ENCODE data around the gene BASP1.
A peak's percentile ranks its signal among the peaks of the same experiment; 100 is the strongest.

Gene BASP1

GRCh38 chr5:17305964-17306725 is 88.7 kb downstream of the BASP1 start (continued):
- TF ChIP-seq PRDM10 (tag by site-specific recombination; IDR thresholded peaks at IDR 0.05) (peak; percentile 97), SP7 (tag by site-specific recombination; IDR thresholded peaks at IDR 0.05) (peak; percentile 95), ZBTB7A (tag by site-specific recombination; IDR thresholded peaks at IDR 0.05; ENCODE audit: low read depth) (no peak), WT1 (tag by site-specific recombination; IDR thresholded peaks at IDR 0.05) (peak; percentile 98), ZNF280C (tag by site-specific recombination; IDR thresholded peaks at IDR 0.05) (no peak), ZNF19 (tag by site-specific recombination; IDR thresholded peaks at IDR 0.05; ENCODE audit: low read depth) (0 out of 2 replicates have a peak, but pooled peaks have one; percentile 39), ZNF623 (tag by site-specific recombination; IDR thresholded peaks at IDR 0.05) (no peak), ZNF214 (tag by site-specific recombination; IDR thresholded peaks at IDR 0.05; ENCODE audit: borderline replicate concordance) (no peak; the same call in 1 of the 2 replicates), ZNF2 (tag by site-specific recombination; IDR thresholded peaks at IDR 0.05) (peak; percentile 95; the same call in 1 of the 2 replicates), SCRT2 (tag by site-specific recombination; IDR thresholded peaks at IDR 0.05) (no peak), ZNF626 (tag by site-specific recombination; IDR thresholded peaks at IDR 0.05) (peak; percentile 82; the same call in 1 of the 2 replicates), ZNF791 (tag by site-specific recombination; IDR thresholded peaks at IDR 0.05) (no peak), REPIN1 (tag by site-specific recombination; IDR thresholded peaks at IDR 0.05; ENCODE audit: low read depth) (no peak; the same call in 1 of the 2 replicates), ZNF658 (tag by site-specific recombination; IDR thresholded peaks at IDR 0.05) (no peak), ZBTB49 (tag by site-specific recombination; IDR thresholded peaks at IDR 0.05; ENCODE audit: low read depth) (no peak), SETDB1 (IDR thresholded peaks at IDR 0.05; ENCODE audit: insufficient read length, low read length) (peak; percentile 50), ZIC2 (tag by site-specific recombination; IDR thresholded peaks at IDR 0.05) (peak; percentile 99), ZNF266 (tag by site-specific recombination; IDR thresholded peaks at IDR 0.05; ENCODE audit: low read depth) (no peak), KLF8 (tag by site-specific recombination; IDR thresholded peaks at IDR 0.05) (peak; percentile 97), ZNF292 (tag by site-specific recombination; IDR thresholded peaks at IDR 0.05; ENCODE audit: borderline replicate concordance, low read depth) (no peak), ZNF837 (tag by site-specific recombination; IDR thresholded peaks at IDR 0.05) (no peak), ZNF624 (tag by site-specific recombination; IDR thresholded peaks at IDR 0.05) (no peak), ZNF560 (tag by site-specific recombination; IDR thresholded peaks at IDR 0.05; ENCODE audit: borderline replicate concordance) (no peak), KLF9 (tag by site-specific recombination; IDR thresholded peaks at IDR 0.05; ENCODE audit: low read depth) (peak; percentile 50), ZNF645 (tag by site-specific recombination; IDR thresholded peaks at IDR 0.05) (peak; percentile 61; the same call in 1 of the 2 replicates), ZSCAN30 (tag by site-specific recombination; IDR thresholded peaks at IDR 0.05) (peak; percentile 86)
- TF ChIP-seq, protein P1, sequence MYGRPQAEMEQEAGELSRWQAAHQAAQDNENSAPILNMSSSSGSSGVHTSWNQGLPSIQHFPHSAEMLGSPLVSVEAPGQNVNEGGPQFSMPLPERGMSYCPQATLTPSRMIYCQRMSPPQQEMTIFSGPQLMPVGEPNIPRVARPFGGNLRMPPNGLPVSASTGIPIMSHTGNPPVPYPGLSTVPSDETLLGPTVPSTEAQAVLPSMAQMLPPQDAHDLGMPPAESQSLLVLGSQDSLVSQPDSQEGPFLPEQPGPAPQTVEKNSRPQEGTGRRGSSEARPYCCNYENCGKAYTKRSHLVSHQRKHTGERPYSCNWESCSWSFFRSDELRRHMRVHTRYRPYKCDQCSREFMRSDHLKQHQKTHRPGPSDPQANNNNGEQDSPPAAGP (tag by site-specific recombination; IDR thresholded peaks at IDR 0.05), result peak; percentile 99
- TF ChIP-seq, protein P2, sequence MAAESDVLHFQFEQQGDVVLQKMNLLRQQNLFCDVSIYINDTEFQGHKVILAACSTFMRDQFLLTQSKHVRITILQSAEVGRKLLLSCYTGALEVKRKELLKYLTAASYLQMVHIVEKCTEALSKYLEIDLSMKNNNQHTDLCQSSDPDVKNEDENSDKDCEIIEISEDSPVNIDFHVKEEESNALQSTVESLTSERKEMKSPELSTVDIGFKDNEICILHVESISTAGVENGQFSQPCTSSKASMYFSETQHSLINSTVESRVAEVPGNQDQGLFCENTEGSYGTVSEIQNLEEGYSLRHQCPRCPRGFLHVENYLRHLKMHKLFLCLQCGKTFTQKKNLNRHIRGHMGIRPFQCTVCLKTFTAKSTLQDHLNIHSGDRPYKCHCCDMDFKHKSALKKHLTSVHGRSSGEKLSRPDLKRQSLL (tag by site-specific recombination; IDR thresholded peaks at IDR 0.05), result peak; percentile 85; the same call in 1 of the 2 replicates

All from HEK293 (cell line).